HG03135 (cell line): ENCODE results near the gene TRIM71.
"Not testable (repeated sequence)": the region's sequence is repeated elsewhere in the genome, so short reads cannot be mapped to it uniquely, and the experiment has no call there.

Source experiments
- ATAC-seq: cut with Tn5 transposase; IDR thresholded peaks from one replicate; pipeline ENCODE4 v1.9.1; 2021; ENCODE audit warnings: mild to moderate bottlenecking, moderate library complexity; ENCODE audit not compliant: unreplicated experiment

TRIM71 gene

GRCh38 chr3:32819551-32820348 is 2.0 kb downstream of the TRIM71 start:
- ATAC-seq = no peak

- ATAC-seq = no peak
These were observed 2.6 kb downstream of the TRIM71 start for GRCh38 chr3:32820430-32820829.

GRCh38 chr3:32820971-32821685 is 3.3 kb downstream of the TRIM71 start:
- no peak for ATAC-seq

GRCh38 chr3:32821686-32822296 is 4.0 kb downstream of the TRIM71 start:
- ATAC-seq = no peak

GRCh38 chr3:32822609-32823498 is 5.1 kb downstream of the TRIM71 start:
- ATAC-seq = no peak

- not testable (repeated sequence) for ATAC-seq
These were observed 5.9 kb downstream of the TRIM71 start for GRCh38 chr3:32823641-32824184.

GRCh38 chr3:32825601-32826375 is 8.0 kb downstream of the TRIM71 start:
- ATAC-seq = no peak

- ATAC-seq = no peak
These were observed 13.3 kb downstream of the TRIM71 start for GRCh38 chr3:32831062-32831461.

GRCh38 chr3:32831791-32832190 is 14.0 kb downstream of the TRIM71 start:
- ATAC-seq = no peak

GRCh38 chr3:32832193-32832592 is 14.4 kb downstream of the TRIM71 start:
- no peak for ATAC-seq

GRCh38 chr3:32835049-32835371 is 17.2 kb downstream of the TRIM71 start:
- no peak for ATAC-seq

- no peak for ATAC-seq
These were observed 18.2 kb downstream of the TRIM71 start for GRCh38 chr3:32835961-32836360.

GRCh38 chr3:32836601-32837000 is 18.8 kb downstream of the TRIM71 start:
- no peak for ATAC-seq

GRCh38 chr3:32837366-32837765 is 19.6 kb downstream of the TRIM71 start:
- ATAC-seq = no peak

GRCh38 chr3:32837789-32838188 is 20.0 kb downstream of the TRIM71 start:
- ATAC-seq = no peak

- no peak for ATAC-seq
These were observed 21.9 kb downstream of the TRIM71 start for GRCh38 chr3:32839714-32840085.

GRCh38 chr3:32840086-32840841 is 22.5 kb downstream of the TRIM71 start:
- ATAC-seq = no peak

GRCh38 chr3:32841341-32841740 is 23.5 kb downstream of the TRIM71 start:
- no peak for ATAC-seq

- no peak for ATAC-seq
These were observed 24.2 kb downstream of the TRIM71 start for GRCh38 chr3:32841867-32842470.
